ENCODE measurements around the gene DGKD.

The DGKD gene

DNA sequence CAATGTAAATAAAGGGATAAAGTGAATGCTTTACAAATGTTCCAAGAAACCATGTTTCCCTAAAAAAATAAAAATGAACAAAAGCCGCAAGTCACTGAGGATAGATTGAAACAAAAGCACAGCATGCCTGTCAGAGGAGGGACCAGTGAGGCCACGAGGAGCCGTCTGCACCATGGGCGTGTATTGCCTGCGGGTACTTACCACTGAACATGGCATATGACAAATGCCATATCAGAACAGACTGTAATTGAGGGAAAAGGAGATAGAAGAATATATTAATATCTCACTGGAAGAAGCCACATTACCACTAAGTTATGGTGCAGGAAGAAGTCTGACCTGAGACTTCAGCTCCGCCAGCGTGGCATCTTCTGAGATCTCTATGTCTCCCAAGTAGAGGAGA lies 136.5 kb downstream of the DGKD start:
- Histone ChIP-seq H3K9ac (ENCODE audit: low read length in 2 of 2) (no peak overlapping the region), H3K27me3 (ENCODE audit: control insufficient read depth in 1 of 2, insufficient read depth in 2 of 2, low read length in 2 of 2) (no peaks in the 10 kb centered on the region), H3K9me3 (ENCODE audit: control insufficient read depth in 2 of 2, low read length in 2 of 2) (no peaks in the 10 kb centered on the region), H3K4me3 (ENCODE audit: low read length in 2 of 2) (no peak overlapping the region), H3K36me3 (ENCODE audit: control insufficient read depth in 2 of 2, insufficient read depth in 2 of 2, low read length in 2 of 2) (peaks cover 24 to 42% of the 10 kb centered on the region in 2 donors), H3K4me1 (ENCODE audit: control insufficient read depth, insufficient read depth, low read length) (peaks cover 8% of the 10 kb centered on the region), H3K27ac (ENCODE audit: low read length) (no peak overlapping the region)

DNA sequence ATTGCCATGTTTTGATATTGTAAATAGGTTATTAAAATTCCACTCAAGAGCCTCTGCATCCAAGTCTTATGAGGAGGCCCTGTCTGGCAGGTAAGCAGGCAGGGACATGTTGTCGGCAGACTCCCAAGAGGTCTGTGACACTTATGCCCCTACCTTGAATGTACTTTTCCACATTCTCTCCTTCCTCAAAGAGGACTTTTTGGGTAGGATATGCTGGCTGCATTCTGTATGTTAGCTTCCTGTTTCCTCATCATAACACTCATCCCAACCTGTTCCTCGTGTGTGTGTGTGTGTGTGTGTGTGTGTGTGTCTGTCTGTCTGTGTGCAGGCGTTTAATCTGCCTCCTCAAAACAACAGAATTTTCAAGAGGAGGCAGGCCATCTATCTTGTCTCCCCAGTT lies 137.0 kb downstream of the DGKD start:
- peaks cover 25 to 40% of the 10 kb centered on the region in 2 donors for H3K36me3 ChIP-seq (ENCODE audit: control insufficient read depth in 2 of 2, insufficient read depth in 2 of 2, low read length in 2 of 2)
- H3K27me3 ChIP-seq (ENCODE audit: control insufficient read depth in 1 of 2, insufficient read depth in 2 of 2, low read length in 2 of 2) = no peaks in the 10 kb centered on the region
- peaks cover 8% of the 10 kb centered on the region for H3K4me1 ChIP-seq (ENCODE audit: control insufficient read depth, insufficient read depth, low read length)
- H3K9ac ChIP-seq (ENCODE audit: low read length in 2 of 2) = no peak overlapping the region
- H3K9me3 ChIP-seq (ENCODE audit: control insufficient read depth in 2 of 2, low read length in 2 of 2) = no peaks in the 10 kb centered on the region
- H3K27ac ChIP-seq (ENCODE audit: low read length) = no peak overlapping the region
- no peak overlapping the region for H3K4me3 ChIP-seq (ENCODE audit: low read length in 2 of 2)

DNA sequence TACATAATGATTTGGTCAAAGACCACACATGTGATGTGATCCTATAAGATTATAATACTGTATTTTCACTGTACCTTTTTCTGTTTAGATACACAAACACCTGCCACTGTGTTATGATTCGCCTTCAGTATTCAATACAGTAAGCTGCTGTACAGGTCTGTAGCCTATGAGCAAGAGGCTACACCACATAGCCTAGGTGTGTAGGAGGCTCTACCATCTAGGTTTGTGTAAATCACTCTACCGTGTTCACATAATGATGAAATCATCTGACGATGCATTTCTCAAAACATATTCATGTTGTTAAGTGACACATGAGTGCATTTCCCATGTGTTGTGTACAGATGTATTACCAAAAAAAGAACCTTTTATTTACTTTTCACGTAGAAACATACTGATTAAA lies 137.8 kb downstream of the DGKD start:
- H3K4me3 ChIP-seq (ENCODE audit: low read length in 2 of 2) = no peak overlapping the region
- H3K4me1 ChIP-seq (ENCODE audit: control insufficient read depth, insufficient read depth, low read length) = peaks cover 3% of the 10 kb centered on the region
- H3K9ac ChIP-seq (ENCODE audit: low read length in 2 of 2) = no peak overlapping the region
- H3K27me3 ChIP-seq (ENCODE audit: control insufficient read depth in 1 of 2, insufficient read depth in 2 of 2, low read length in 2 of 2) = no peaks in the 10 kb centered on the region
- no peak overlapping the region for H3K27ac ChIP-seq (ENCODE audit: low read length)
- H3K36me3 ChIP-seq (ENCODE audit: control insufficient read depth in 2 of 2, insufficient read depth in 2 of 2, low read length in 2 of 2) = peaks cover 25 to 38% of the 10 kb centered on the region in 2 donors
- no peaks in the 10 kb centered on the region for H3K9me3 ChIP-seq (ENCODE audit: control insufficient read depth in 2 of 2, low read length in 2 of 2)

DNA sequence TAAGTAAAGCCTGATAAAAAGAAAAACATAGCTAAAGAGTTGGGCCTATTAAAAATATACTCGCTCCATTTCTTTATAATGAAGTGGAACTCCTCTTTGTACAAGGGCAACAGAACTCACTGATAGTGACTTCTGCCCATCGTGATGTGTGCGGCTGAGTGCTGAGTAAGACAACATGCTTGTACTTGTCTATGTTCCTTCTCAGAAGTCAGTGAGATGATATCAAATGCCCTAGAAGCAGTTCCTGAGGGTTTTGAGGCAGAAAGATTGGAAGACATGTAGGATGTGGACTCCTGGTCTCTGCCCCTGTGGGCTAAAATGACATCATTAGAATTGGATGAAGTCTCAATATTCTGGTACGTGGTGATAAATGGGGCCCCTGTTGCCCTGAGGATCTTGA lies 138.5 kb downstream of the DGKD start:
- Histone ChIP-seq H3K36me3 (ENCODE audit: control insufficient read depth in 2 of 2, insufficient read depth in 2 of 2, low read length in 2 of 2) (peaks cover 27 to 43% of the 10 kb centered on the region in 2 donors), H3K4me3 (ENCODE audit: low read length in 2 of 2) (no peak overlapping the region), H3K4me1 (ENCODE audit: control insufficient read depth, insufficient read depth, low read length) (peaks cover 3% of the 10 kb centered on the region), H3K27ac (ENCODE audit: low read length) (no peak overlapping the region), H3K9me3 (ENCODE audit: control insufficient read depth in 2 of 2, low read length in 2 of 2) (no peaks in the 10 kb centered on the region), H3K9ac (ENCODE audit: low read length in 2 of 2) (no peak overlapping the region), H3K27me3 (ENCODE audit: control insufficient read depth in 1 of 2, insufficient read depth in 2 of 2, low read length in 2 of 2) (no peaks in the 10 kb centered on the region)

DNA sequence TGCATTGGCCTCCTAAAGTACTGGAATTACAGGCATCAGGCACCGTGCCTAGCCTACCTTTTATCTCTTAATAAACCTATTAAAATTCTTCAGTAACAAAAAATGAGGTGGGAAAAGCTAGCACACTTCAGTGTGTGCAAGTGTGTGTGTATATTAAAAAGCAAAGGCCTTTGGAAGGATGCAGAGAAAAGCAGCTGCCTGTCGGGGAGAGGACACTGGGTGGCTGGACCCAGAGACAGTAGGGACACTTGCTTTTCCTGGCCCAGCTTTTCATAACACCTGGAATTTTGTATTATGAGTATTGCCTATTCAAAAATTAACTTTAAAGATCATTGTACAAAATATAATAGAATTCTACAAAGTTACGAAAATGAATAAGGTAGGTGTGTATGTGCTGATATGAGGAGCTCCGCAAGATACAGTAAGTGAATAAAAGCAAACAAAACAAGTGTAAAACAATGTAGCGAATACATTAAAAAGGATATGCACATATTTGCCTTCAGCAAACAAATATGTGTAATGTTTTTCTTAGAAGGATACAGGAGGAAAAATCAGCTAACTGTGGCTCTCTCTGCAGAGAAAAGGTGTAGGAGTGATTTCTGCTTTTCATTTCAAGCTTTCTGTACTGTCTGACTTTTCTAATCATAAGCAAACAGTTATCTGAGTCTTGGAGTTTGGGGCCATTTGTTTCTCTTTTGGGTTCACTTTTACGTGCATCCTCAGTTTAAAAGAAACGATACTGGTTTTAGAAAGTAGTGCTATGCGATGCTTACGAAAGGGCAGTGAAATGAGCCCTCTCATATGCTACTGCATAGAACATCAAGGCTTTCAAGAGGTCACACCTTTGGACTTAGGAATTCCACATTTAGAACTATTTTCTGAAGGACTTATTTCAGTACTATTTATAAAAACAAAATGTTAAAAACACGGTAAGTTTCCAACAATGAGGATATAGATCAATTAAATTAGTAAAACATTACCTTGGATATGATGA lies 141.5 kb downstream of the DGKD start:
- Histone ChIP-seq H3K36me3 (ENCODE audit: control insufficient read depth in 2 of 2, insufficient read depth in 2 of 2, low read length in 2 of 2) (peaks cover 35 to 40% of the 10 kb centered on the region in 2 donors), H3K4me3 (ENCODE audit: low read length in 2 of 2) (no peak overlapping the region), H3K27me3 (ENCODE audit: control insufficient read depth in 1 of 2, insufficient read depth in 2 of 2, low read length in 2 of 2) (no peaks in the 10 kb centered on the region), H3K27ac (ENCODE audit: low read length) (no peak overlapping the region), H3K9me3 (ENCODE audit: control insufficient read depth in 2 of 2, low read length in 2 of 2) (no peaks in the 10 kb centered on the region), H3K9ac (ENCODE audit: low read length in 2 of 2) (no peak overlapping the region), H3K4me1 (ENCODE audit: control insufficient read depth, insufficient read depth, low read length) (no peaks in the 10 kb centered on the region)

- H3K27me3 ChIP-seq (ENCODE audit: control insufficient read depth in 1 of 2, insufficient read depth in 2 of 2, low read length in 2 of 2) = no peaks in the 10 kb centered on the region
- H3K4me3 ChIP-seq (ENCODE audit: low read length in 2 of 2) = no peak overlapping the region
- H3K27ac ChIP-seq (ENCODE audit: low read length) = no peak overlapping the region
- H3K9me3 ChIP-seq (ENCODE audit: control insufficient read depth in 2 of 2, low read length in 2 of 2) = no peaks in the 10 kb centered on the region
- H3K4me1 ChIP-seq (ENCODE audit: control insufficient read depth, insufficient read depth, low read length) = no peaks in the 10 kb centered on the region
- H3K9ac ChIP-seq (ENCODE audit: low read length in 2 of 2) = no peak overlapping the region
- H3K36me3 ChIP-seq (ENCODE audit: control insufficient read depth in 2 of 2, insufficient read depth in 2 of 2, low read length in 2 of 2) = peaks cover 18 to 39% of the 10 kb centered on the region in 2 donors
Measured at GRCh38 chr2:233497692-233498091, 143.4 kb downstream of the DGKD start.

DNA sequence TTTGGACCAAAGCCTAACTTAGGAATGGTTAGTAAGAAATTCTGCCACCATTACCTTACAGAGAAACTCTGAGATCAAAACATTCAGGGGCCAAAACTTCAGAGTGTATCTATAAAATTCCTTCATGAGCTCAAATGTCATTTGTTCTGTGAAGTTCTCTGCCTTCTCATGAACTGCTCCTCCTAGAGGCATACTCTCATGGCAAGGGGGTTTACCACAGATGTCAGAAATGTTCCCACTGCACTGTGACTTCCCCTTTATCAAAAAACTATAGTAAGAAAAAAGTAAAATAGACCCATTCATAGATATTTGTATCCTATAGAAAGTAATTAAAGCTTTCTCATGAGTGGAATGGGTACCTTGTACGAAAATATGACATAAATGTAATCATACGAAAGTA lies 143.8 kb downstream of the DGKD start:
- Histone ChIP-seq H3K9me3 (ENCODE audit: control insufficient read depth in 2 of 2, low read length in 2 of 2) (no peaks in the 10 kb centered on the region), H3K4me3 (ENCODE audit: low read length in 2 of 2) (no peak overlapping the region), H3K27ac (ENCODE audit: low read length) (no peak overlapping the region), H3K27me3 (ENCODE audit: control insufficient read depth in 1 of 2, insufficient read depth in 2 of 2, low read length in 2 of 2) (no peaks in the 10 kb centered on the region), H3K4me1 (ENCODE audit: control insufficient read depth, insufficient read depth, low read length) (no peaks in the 10 kb centered on the region), H3K9ac (ENCODE audit: low read length in 2 of 2) (no peak overlapping the region), H3K36me3 (ENCODE audit: control insufficient read depth in 2 of 2, insufficient read depth in 2 of 2, low read length in 2 of 2) (peaks cover 13 to 36% of the 10 kb centered on the region in 2 donors)

DNA sequence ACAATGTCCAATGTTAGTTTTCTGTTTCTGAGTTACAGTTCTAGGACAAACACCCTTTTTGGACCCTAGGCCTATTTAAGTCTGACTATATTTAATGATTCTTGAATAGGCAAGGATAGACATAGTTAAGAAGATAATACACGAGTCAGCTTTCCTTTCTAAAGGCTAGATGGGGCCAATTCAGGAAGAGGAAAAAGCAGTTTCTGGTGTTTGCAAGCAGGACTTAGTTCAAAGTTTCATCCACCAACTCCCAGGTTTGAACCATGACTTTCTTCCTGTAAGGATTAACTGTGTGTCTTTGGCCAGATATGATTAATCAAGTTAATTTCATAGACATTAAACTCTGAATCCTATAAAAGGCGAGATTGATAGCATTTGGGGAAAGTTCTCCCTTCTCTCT lies 145.6 kb downstream of the DGKD start:
- Histone ChIP-seq H3K4me3 (ENCODE audit: low read length in 2 of 2) (no peak overlapping the region), H3K4me1 (ENCODE audit: control insufficient read depth, insufficient read depth, low read length) (no peaks in the 10 kb centered on the region), H3K9me3 (ENCODE audit: control insufficient read depth in 2 of 2, low read length in 2 of 2) (peaks cover 0 to 8% of the 10 kb centered on the region in 2 donors), H3K27ac (ENCODE audit: low read length) (no peak overlapping the region), H3K36me3 (ENCODE audit: control insufficient read depth in 2 of 2, insufficient read depth in 2 of 2, low read length in 2 of 2) (peaks cover 8 to 38% of the 10 kb centered on the region in 2 donors), H3K27me3 (ENCODE audit: control insufficient read depth in 1 of 2, insufficient read depth in 2 of 2, low read length in 2 of 2) (no peaks in the 10 kb centered on the region), H3K9ac (ENCODE audit: low read length in 2 of 2) (no peak overlapping the region)

DNA sequence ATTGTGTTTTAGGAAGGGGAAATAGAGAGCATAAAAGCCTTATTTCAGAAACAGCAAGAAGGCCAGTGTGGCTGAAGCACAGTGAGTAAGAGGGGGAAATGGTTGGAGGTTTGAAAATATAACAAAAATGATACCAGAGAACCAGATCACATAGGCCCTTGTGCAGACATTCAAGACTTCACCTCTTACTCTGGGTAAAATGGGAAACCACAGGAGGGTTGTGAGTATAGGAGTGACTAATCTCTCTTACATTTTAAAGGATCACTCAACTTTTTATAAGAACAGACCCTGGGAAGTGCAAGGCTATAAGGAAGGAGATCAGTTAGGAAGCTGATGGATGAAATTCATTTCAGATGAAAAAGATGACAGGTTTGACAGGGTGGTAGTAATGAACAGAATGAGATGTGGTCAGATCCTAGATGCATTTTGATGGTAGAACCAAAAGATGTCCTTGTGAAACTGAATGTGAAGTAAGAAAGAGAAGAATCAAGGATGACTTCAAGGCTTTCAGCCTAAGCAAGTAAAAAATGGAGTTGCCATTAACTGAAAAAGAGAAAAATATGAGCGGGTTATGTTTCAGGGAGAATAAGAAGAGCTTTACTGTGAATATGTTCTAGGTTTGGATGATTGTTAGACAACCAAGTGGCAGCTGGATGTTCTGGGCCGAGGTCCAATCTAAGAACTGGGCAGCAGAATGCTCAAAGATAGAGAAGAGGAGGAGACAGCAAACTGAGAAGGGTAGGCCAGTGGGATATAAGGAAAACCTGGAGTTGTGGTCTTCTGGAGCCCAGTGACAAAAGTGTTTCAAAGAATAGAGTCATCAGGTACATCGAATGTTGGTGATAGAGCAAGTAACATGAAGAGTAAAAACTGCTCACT lies 147.1 kb downstream of the DGKD start:
- Histone ChIP-seq H3K4me3 (ENCODE audit: low read length in 2 of 2) (no peak overlapping the region), H3K27ac (ENCODE audit: low read length) (no peak overlapping the region), H3K9me3 (ENCODE audit: control insufficient read depth in 2 of 2, low read length in 2 of 2) (peaks cover 0 to 8% of the 10 kb centered on the region in 2 donors), H3K27me3 (ENCODE audit: control insufficient read depth in 1 of 2, insufficient read depth in 2 of 2, low read length in 2 of 2) (no peaks in the 10 kb centered on the region), H3K36me3 (ENCODE audit: control insufficient read depth in 2 of 2, insufficient read depth in 2 of 2, low read length in 2 of 2) (peaks cover 8 to 37% of the 10 kb centered on the region in 2 donors), H3K9ac (ENCODE audit: low read length in 2 of 2) (no peak overlapping the region), H3K4me1 (ENCODE audit: control insufficient read depth, insufficient read depth, low read length) (no peaks in the 10 kb centered on the region)

- Histone ChIP-seq H3K27ac (ENCODE audit: low read length) (no peak overlapping the region), H3K4me1 (ENCODE audit: control insufficient read depth, insufficient read depth, low read length) (no peaks in the 10 kb centered on the region), H3K27me3 (ENCODE audit: control insufficient read depth in 1 of 2, insufficient read depth in 2 of 2, low read length in 2 of 2) (no peaks in the 10 kb centered on the region), H3K9ac (ENCODE audit: low read length in 2 of 2) (no peak overlapping the region), H3K4me3 (ENCODE audit: low read length in 2 of 2) (no peak overlapping the region), H3K36me3 (ENCODE audit: control insufficient read depth in 2 of 2, insufficient read depth in 2 of 2, low read length in 2 of 2) (peaks cover 2 to 33% of the 10 kb centered on the region in 2 donors), H3K9me3 (ENCODE audit: control insufficient read depth in 2 of 2, low read length in 2 of 2) (peaks cover 0 to 8% of the 10 kb centered on the region in 2 donors)
Measured at GRCh38 chr2:233503481-233503880, 149.2 kb downstream of the DGKD start.
